Naive thymus-derived CD4-positive, alpha-beta T cell (primary cell): ENCODE results near the gene TRIM45. TPM values are rescaled to one million over a fixed set of nuclear protein-coding genes. Genes with fewer than 3 reads are reported as not detected.

Source experiments
- ATAC-seq: fragments of 150-1000 bp; cut with Tn5 transposase; 2 replicates; pipeline ENCODE4 v1.10.0; 2021; ENCODE audit warnings: mild to moderate bottlenecking, moderate library complexity
- CTCF ChIA-PET: fragments of 350-600 bp; sonication (Branson Sonifier 250); formaldehyde crosslinking; loops from one replicate; lab custom pipeline; 2021; ENCODE audit warnings: antibody characterized with exemption; lab: Charles Lee
- POLR2A ChIA-PET: fragments of 350-600 bp; sonication (Branson Sonifier 250); formaldehyde crosslinking; loops from one replicate; lab custom pipeline; 2021; ENCODE audit warnings: antibody characterized with exemption, inconsistent platforms; lab: Charles Lee
- DNase-seq, 9 donors: peaks; one replicate each; pipeline versions ENCODE4 v3.0.0 to v3.0.0-alpha.2; 2020 to 2022; ENCODE audit warnings: mixed read lengths in 1 of 9
- H3K27ac ChIP-seq: one replicate; pipeline ENCODE4 v1.7.0; 2013; ENCODE audit warnings: mild to moderate bottlenecking, low read depth, low read length, moderate library complexity
- H3K27me3 ChIP-seq, 2 donors: one replicate each; pipeline ENCODE4 v1.7.0; 2013; ENCODE audit warnings: low read length in 2 of 2, mild to moderate bottlenecking in 2 of 2, moderate library complexity in 2 of 2; ENCODE audit not compliant: control insufficient read depth in 2 of 2, insufficient read depth in 2 of 2
- H3K36me3 ChIP-seq, 3 experiments: 1 replicate in 2 of 3; 2 replicates in 1 of 3; pipeline ENCODE4 v1.7.0; 2013; ENCODE audit warnings: low read length in 3 of 3, mild to moderate bottlenecking in 3 of 3, moderate library complexity in 1 of 3; ENCODE audit not compliant: insufficient read depth in 3 of 3, control insufficient read depth in 2 of 3
- H3K4me1 ChIP-seq, 2 donors: one replicate each; pipeline ENCODE4 v1.7.0; 2013; ENCODE audit warnings: low read length in 2 of 2, mild to moderate bottlenecking in 2 of 2, moderate library complexity in 1 of 2; ENCODE audit not compliant: control insufficient read depth in 2 of 2, insufficient read depth in 2 of 2
- H3K4me3 ChIP-seq: 2 replicates; pipeline ENCODE4 v1.7.0; 2013; ENCODE audit warnings: mild to moderate bottlenecking, low read length
- H3K9me3 ChIP-seq, 3 experiments: 1 replicate in 2 of 3; 2 replicates in 1 of 3; pipeline ENCODE4 v1.7.0; 2013; ENCODE audit warnings: low read length in 3 of 3; ENCODE audit not compliant: control insufficient read depth in 2 of 3
- H3K27ac Mint-ChIP-seq, 9 donors: one replicate each; pipeline ENCODE4 v1.8.0; 2020 to 2022; ENCODE audit warnings: mixed read lengths in 9 of 9, mild to moderate bottlenecking in 8 of 9, moderate library complexity in 5 of 9, inconsistent platforms in 2 of 9
- H3K27me3 Mint-ChIP-seq, 5 donors: one replicate each; pipeline ENCODE4 v1.8.0; 2021 to 2022; ENCODE audit warnings: mixed read lengths in 5 of 5, mild to moderate bottlenecking in 1 of 5
- H3K36me3 Mint-ChIP-seq, 5 donors: one replicate each; pipeline ENCODE4 v1.8.0; 2020 to 2022; ENCODE audit warnings: mixed read lengths in 5 of 5, mild to moderate bottlenecking in 3 of 5, inconsistent platforms in 1 of 5
- H3K4me1 Mint-ChIP-seq, 7 donors: one replicate each; pipeline ENCODE4 v1.8.0; 2020 to 2022; ENCODE audit warnings: mixed read lengths in 7 of 7, mild to moderate bottlenecking in 3 of 7, inconsistent platforms in 1 of 7
- H3K4me3 Mint-ChIP-seq, 10 donors: one replicate each; pipeline ENCODE4 v1.8.0; 2020 to 2022; ENCODE audit warnings: mild to moderate bottlenecking in 10 of 10, mixed read lengths in 10 of 10, moderate library complexity in 6 of 10, inconsistent platforms in 2 of 10
- H3K9me3 Mint-ChIP-seq, 11 donors: one replicate each; pipeline ENCODE4 v1.8.0; 2020 to 2022; ENCODE audit warnings: mixed read lengths in 11 of 11, mild to moderate bottlenecking in 4 of 11, inconsistent platforms in 1 of 11, moderate library complexity in 1 of 11
- intact Hi-C, 2 donors: fragments of 100-400 bp; cut with micrococcal nuclease; formaldehyde crosslinking; loops; one replicate each; pipeline ENCODE4 v1.15.1; 2023
- polyA plus RNA-seq, 2 donors: library from polyadenylated mRNA; unstranded; fragments of 300-500 nt; fragmentation: Illumina TruSeq; gene quantifications; one replicate each; pipeline ENCODE4 v1.2.3, GENCODE V29; 2021
- total RNA-seq, 6 experiments: library from RNA in 5 of 6; stranded (reverse) in 5 of 6; gene quantifications; 1 replicate in 5 of 6; 2 replicates in 1 of 6; pipeline ENCODE4 v1.2.3 and lab custom pipeline; 2021 to 2026

TRIM45 gene
- total and polyA plus RNA-seq, 7 experiments from 2014 or later = 0.24 to 0.94 (median 0.38) TPM; not detected in 3

GRCh38 chr1:117070124-117070523 lies 51.4 kb downstream of the TRIM45 start:
- H3K36me3 ChIP-seq = peaks cover 0 to 12% (median 0%) of the 10 kb centered on the region in 3 experiments
- intact Hi-C loops = loop anchor here in 1 of 2 donors (1.0 kb wide), 1 partner anchor 24 kb away; no protein-coding TSS in a partner anchor
- ChIA-PET CTCF (no interaction called here), POLR2A (interaction anchor here (2.3 kb wide), 1 partner anchor 10 kb away, joined by 7 read pairs; the partner anchor contains the start of gene TTF2)
- ATAC-seq = no peak
- no peak for DNase-seq
- H3K36me3 Mint-ChIP-seq = peaks cover 5 to 25% (median 21%) of the 10 kb centered on the region in 5 donors
- no peaks in the 10 kb centered on the region for H3K9me3 Mint-ChIP-seq
- H3K27ac Mint-ChIP-seq = no peak overlapping the region
- no peak overlapping the region for H3K27ac ChIP-seq
- H3K9me3 ChIP-seq = no peaks in the 10 kb centered on the region
- no peaks in the 10 kb centered on the region for H3K4me1 ChIP-seq
- no peak overlapping the region for H3K4me3 Mint-ChIP-seq
- H3K4me1 Mint-ChIP-seq = peaks cover 0 to 28% (median 4%) of the 10 kb centered on the region in 7 donors
- no peaks in the 10 kb centered on the region for H3K27me3 ChIP-seq
- no peaks in the 10 kb centered on the region for H3K27me3 Mint-ChIP-seq
- no peak overlapping the region for H3K4me3 ChIP-seq

GRCh38 chr1:117069220-117069844 lies 52.2 kb downstream of the TRIM45 start:
- H3K27ac Mint-ChIP-seq = peak overlapping the region in 1 of 9 donors; percentile 11
- H3K9me3 Mint-ChIP-seq = no peaks in the 10 kb centered on the region
- no peak for DNase-seq
- no peaks in the 10 kb centered on the region for H3K4me1 ChIP-seq
- ATAC-seq = no peak
- H3K27me3 Mint-ChIP-seq = no peaks in the 10 kb centered on the region
- ChIA-PET POLR2A (interaction anchor here (0.7 kb wide), 1 partner anchor 9 kb away, joined by 3 read pairs; the partner anchor contains the start of gene TTF2), CTCF (no interaction called here)
- H3K36me3 ChIP-seq = peaks cover 0 to 5% (median 0%) of the 10 kb centered on the region in 3 experiments
- peaks cover 0 to 22% (median 17%) of the 10 kb centered on the region in 5 donors for H3K36me3 Mint-ChIP-seq
- no peaks in the 10 kb centered on the region for H3K27me3 ChIP-seq
- no peak overlapping the region for H3K4me3 Mint-ChIP-seq
- H3K4me3 ChIP-seq = no peak overlapping the region
- intact Hi-C loops = loop anchor here in 1 of 2 donors (2.0 to 10.0 kb wide), 2 partner anchors 825 to 905 kb away; no protein-coding TSS in a partner anchor
- H3K4me1 Mint-ChIP-seq = peaks cover 0 to 31% (median 7%) of the 10 kb centered on the region in 7 donors
- H3K9me3 ChIP-seq = no peaks in the 10 kb centered on the region
- H3K27ac ChIP-seq = no peak overlapping the region

DNA sequence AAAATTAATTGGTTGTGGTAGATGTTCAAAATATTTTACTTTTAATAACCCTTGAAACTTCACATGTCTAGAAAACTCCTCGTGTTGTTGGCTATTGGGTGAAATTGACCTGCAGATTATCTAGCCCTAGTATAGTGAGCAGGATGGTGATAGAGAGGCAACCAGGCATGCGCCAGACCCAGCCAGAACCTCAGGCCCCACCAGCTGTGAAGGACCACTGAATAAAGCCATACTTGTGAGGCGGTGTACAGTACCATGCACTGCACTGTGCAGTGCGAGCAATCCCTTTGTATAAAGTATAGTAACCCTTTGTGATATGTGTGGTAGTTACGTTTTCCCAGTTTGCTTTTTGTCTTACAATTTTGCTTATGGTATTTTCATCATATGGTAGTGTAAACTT lies 53.0 kb downstream of the TRIM45 start:
- ChIA-PET POLR2A (no interaction called here), CTCF (interaction anchor here (1.7 to 2.4 kb wide), 2 partner anchors 12 to 60 kb away, joined by 3 to 11 read pairs; no protein-coding TSS in a partner anchor)
- DNase-seq (no peak), ATAC-seq (no peak)
- Mint-ChIP-seq H3K4me1 (peaks cover 0 to 39% (median 7%) of the 10 kb centered on the region in 7 donors), H3K27ac (no peak overlapping the region), H3K9me3 (no peaks in the 10 kb centered on the region), H3K36me3 (peaks cover 0 to 27% (median 20%) of the 10 kb centered on the region in 5 donors), H3K27me3 (no peaks in the 10 kb centered on the region), H3K4me3 (no peak overlapping the region)
- Histone ChIP-seq H3K27me3 (no peaks in the 10 kb centered on the region), H3K9me3 (no peaks in the 10 kb centered on the region), H3K36me3 (no peaks in the 10 kb centered on the region), H3K4me3 (no peak overlapping the region), H3K27ac (no peak overlapping the region), H3K4me1 (no peaks in the 10 kb centered on the region)
- intact Hi-C loops = loop anchor here (1.0 to 10.0 kb wide), 3 partner anchors 60 to 904 kb away; no protein-coding TSS in a partner anchor

GRCh38 chr1:117067533-117068370 lies 53.8 kb downstream of the TRIM45 start:
- peaks cover 0 to 29% (median 25%) of the 10 kb centered on the region in 5 donors for H3K36me3 Mint-ChIP-seq
- ChIA-PET CTCF (interaction anchor here (1.7 to 2.4 kb wide), 2 partner anchors 13 to 61 kb away, joined by 3 to 11 read pairs; no protein-coding TSS in a partner anchor), POLR2A (no interaction called here)
- no peaks in the 10 kb centered on the region for H3K9me3 Mint-ChIP-seq
- intact Hi-C loops = loop anchor here (1.0 to 10.0 kb wide), 4 partner anchors 61 to 903 kb away; no protein-coding TSS in a partner anchor
- DNase-seq (peak in 1 of 9 donors; percentile 26), ATAC-seq (peak; percentile 87)
- H3K4me1 Mint-ChIP-seq = peaks cover 5 to 41% (median 11%) of the 10 kb centered on the region in 7 donors
- H3K27ac Mint-ChIP-seq = peak overlapping the region in 1 of 9 donors; percentile 44
- H3K4me1 ChIP-seq = no peaks in the 10 kb centered on the region
- no peaks in the 10 kb centered on the region for H3K36me3 ChIP-seq
- H3K4me3 Mint-ChIP-seq = no peak overlapping the region
- no peaks in the 10 kb centered on the region for H3K9me3 ChIP-seq
- H3K27me3 ChIP-seq = no peaks in the 10 kb centered on the region
- H3K27me3 Mint-ChIP-seq = no peaks in the 10 kb centered on the region
- no peak overlapping the region for H3K4me3 ChIP-seq
- no peak overlapping the region for H3K27ac ChIP-seq

DNA sequence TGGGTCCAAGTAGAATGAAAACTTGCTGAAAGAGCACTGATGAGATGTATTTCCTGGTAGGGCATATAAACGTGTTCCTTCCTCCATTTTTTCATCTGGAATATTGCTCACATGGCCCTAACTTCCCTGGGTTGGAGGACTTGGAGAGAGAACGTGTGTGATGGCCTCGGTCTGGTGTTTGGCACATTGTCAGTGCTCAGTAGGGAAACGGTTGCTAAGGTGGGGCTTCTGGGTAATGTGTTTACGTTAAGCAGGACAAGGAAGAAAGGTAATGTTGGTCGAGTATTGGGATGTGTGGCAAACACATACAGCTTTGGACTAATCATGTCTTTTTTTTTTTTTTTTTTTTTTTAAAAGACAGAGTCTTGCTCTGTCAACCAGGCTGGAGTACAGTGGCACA lies 55.2 kb downstream of the TRIM45 start:
- Mint-ChIP-seq H3K27ac (no peak overlapping the region), H3K4me3 (no peak overlapping the region), H3K4me1 (peaks cover 6 to 51% (median 15%) of the 10 kb centered on the region in 7 donors), H3K27me3 (no peaks in the 10 kb centered on the region), H3K36me3 (peaks cover 0 to 32% (median 21%) of the 10 kb centered on the region in 5 donors), H3K9me3 (peaks cover 0 to 2% (median 0%) of the 10 kb centered on the region in 11 donors)
- CTCF ChIA-PET = interaction anchor here (2.4 kb wide), 1 partner anchor 62 kb away, joined by 11 read pairs; no protein-coding TSS in a partner anchor
- no peaks in the 10 kb centered on the region for H3K27me3 ChIP-seq
- intact Hi-C loops = loop anchor here in 1 of 2 donors (10.0 kb wide), 1 partner anchor 902 kb away; no protein-coding TSS in a partner anchor
- H3K4me3 ChIP-seq = no peak overlapping the region
- no peak overlapping the region for H3K27ac ChIP-seq
- no peaks in the 10 kb centered on the region for H3K36me3 ChIP-seq
- DNase-seq = no peak
- H3K9me3 ChIP-seq = no peaks in the 10 kb centered on the region
- no peak for ATAC-seq
- POLR2A ChIA-PET = no interaction called here
- H3K4me1 ChIP-seq = no peaks in the 10 kb centered on the region

GRCh38 chr1:117061986-117062415 lies 59.5 kb downstream of the TRIM45 start:
- H3K4me1 ChIP-seq = peaks cover 6 to 9% of the 10 kb centered on the region in 2 donors
- no peak for ATAC-seq
- peaks cover 0 to 23% (median 16%) of the 10 kb centered on the region in 5 donors for H3K36me3 Mint-ChIP-seq
- CTCF ChIA-PET = no interaction called here
- peak overlapping the region in 4 of 10 donors; percentile 7 to 47 (median 30) for H3K4me3 Mint-ChIP-seq
- H3K4me1 Mint-ChIP-seq = peaks cover 22 to 64% (median 36%) of the 10 kb centered on the region in 7 donors
- no peak overlapping the region for H3K27ac ChIP-seq
- POLR2A ChIA-PET = no interaction called here
- peak in 2 of 9 donors; percentile 15 to 41 for DNase-seq
- H3K9me3 Mint-ChIP-seq = peaks cover 0 to 2% (median 0%) of the 10 kb centered on the region in 11 donors
- no peaks in the 10 kb centered on the region for H3K9me3 ChIP-seq
- H3K27ac Mint-ChIP-seq = peak overlapping the region in 1 of 9 donors; percentile 30
- H3K4me3 ChIP-seq = no peak overlapping the region
- no peaks in the 10 kb centered on the region for H3K27me3 ChIP-seq
- H3K36me3 ChIP-seq = no peaks in the 10 kb centered on the region
- H3K27me3 Mint-ChIP-seq = no peaks in the 10 kb centered on the region
- intact Hi-C loops = loop anchor here (2.0 to 10.0 kb wide), 8 partner anchors 59 to 897 kb away; partner anchors contain the start of genes CD58 (in 1 of the 2), MAN1A2 (in 1 of the 2) and TRIM45 (in 1 of the 2)
